ENCODE data around the gene FXYD4. TPM values are rescaled to one million over a fixed set of nuclear protein-coding genes. Genes with fewer than 3 reads are reported as not detected.

FXYD4 gene
- total RNA-seq, 4 donors from 2014 or later, result not detected

- Histone ChIP-seq H3K4me1 (peaks cover 0 to 5% (median 0%) of the 10 kb centered on the region in 4 donors), H3K36me3 (no peaks in the 10 kb centered on the region), H3K27me3 (no peaks in the 10 kb centered on the region), H3K9me3 (no peaks in the 10 kb centered on the region), H3K4me3 (no peak overlapping the region), H3K27ac (no peak overlapping the region)
- TF ChIP-seq CTCF (IDR thresholded peaks at IDR 0.05), result no peak
- no peak for TF ChIP-seq POLR2A (IDR thresholded peaks at IDR 0.05)
- DNase-seq, result no peak
Measured at GRCh38 chr10:43341450-43341849, 30.0 kb upstream of the FXYD4 start.

- TF ChIP-seq CTCF (IDR thresholded peaks at IDR 0.05) (no peak), POLR2A (IDR thresholded peaks at IDR 0.05) (no peak)
Measured at GRCh38 chr10:43342279-43343125, 28.9 kb upstream of the FXYD4 start.

GRCh38 chr10:43343126-43343525, 28.3 kb upstream of the FXYD4 start:
- TF ChIP-seq POLR2A (IDR thresholded peaks at IDR 0.05), result no peak
- no peak for TF ChIP-seq CTCF (IDR thresholded peaks at IDR 0.05)
- Histone ChIP-seq H3K27ac (no peak overlapping the region), H3K36me3 (no peaks in the 10 kb centered on the region), H3K4me1 (no peaks in the 10 kb centered on the region), H3K9me3 (no peaks in the 10 kb centered on the region), H3K4me3 (no peak overlapping the region), H3K27me3 (no peaks in the 10 kb centered on the region)
- no peak for DNase-seq

More at GRCh38 chr10:43342279-43343125, 28.9 kb upstream of the FXYD4 start:
- no peaks in the 10 kb centered on the region for H3K9me3 ChIP-seq
- H3K27ac ChIP-seq, result no peak overlapping the region
- no peaks in the 10 kb centered on the region for H3K36me3 ChIP-seq
- DNase-seq, result no peak
- H3K4me1 ChIP-seq, result no peaks in the 10 kb centered on the region
- H3K27me3 ChIP-seq, result no peaks in the 10 kb centered on the region
- H3K4me3 ChIP-seq, result no peak overlapping the region

- TF ChIP-seq CTCF (IDR thresholded peaks at IDR 0.05) (no peak), POLR2A (IDR thresholded peaks at IDR 0.05) (no peak)
Measured at GRCh38 chr10:43344051-43344450, 27.4 kb upstream of the FXYD4 start.

GRCh38 chr10:43347997-43348396, 23.4 kb upstream of the FXYD4 start:
- no peak for TF ChIP-seq POLR2A (IDR thresholded peaks at IDR 0.05)
- TF ChIP-seq CTCF (IDR thresholded peaks at IDR 0.05), result no peak
- no peaks in the 10 kb centered on the region for H3K27me3 ChIP-seq
- no peak overlapping the region for H3K27ac ChIP-seq
- H3K9me3 ChIP-seq, result no peaks in the 10 kb centered on the region
- H3K4me3 ChIP-seq, result no peak overlapping the region
- no peak for DNase-seq
- no peaks in the 10 kb centered on the region for H3K4me1 ChIP-seq
- H3K36me3 ChIP-seq, result no peaks in the 10 kb centered on the region

More at GRCh38 chr10:43344051-43344450, 27.4 kb upstream of the FXYD4 start:
- Histone ChIP-seq H3K9me3 (no peaks in the 10 kb centered on the region), H3K4me3 (no peak overlapping the region), H3K4me1 (no peaks in the 10 kb centered on the region), H3K27ac (no peak overlapping the region), H3K27me3 (no peaks in the 10 kb centered on the region), H3K36me3 (no peaks in the 10 kb centered on the region)
- DNase-seq, result no peak
